Measurements from ENCODE around the gene TSHZ2.
"Not testable (repeated sequence)": the region's sequence is repeated elsewhere in the genome, so short reads cannot be mapped to it uniquely, and the experiment has no call there.

The TSHZ2 gene

GRCh38 chr20:53427951-53428350 is 455.8 kb downstream of the TSHZ2 start:
- DNase-seq = no peak

GRCh38 chr20:53428588-53428987 is 456.4 kb downstream of the TSHZ2 start:
- no peak for DNase-seq

GRCh38 chr20:53428996-53429395 is 456.8 kb downstream of the TSHZ2 start:
- no peak for DNase-seq

- DNase-seq = no peak
Measured at GRCh38 chr20:53434662-53435061, 462.5 kb downstream of the TSHZ2 start.

GRCh38 chr20:53436927-53437326 is 464.8 kb downstream of the TSHZ2 start:
- not testable (repeated sequence) for DNase-seq

- DNase-seq = no peak
Measured at GRCh38 chr20:53438368-53438767, 466.2 kb downstream of the TSHZ2 start.

GRCh38 chr20:53439046-53439445 is 466.9 kb downstream of the TSHZ2 start:
- no peak for DNase-seq

GRCh38 chr20:53439616-53440015 is 467.5 kb downstream of the TSHZ2 start:
- DNase-seq = no peak

- DNase-seq = no peak
Measured at GRCh38 chr20:53444401-53445149, 472.4 kb downstream of the TSHZ2 start.

GRCh38 chr20:53445321-53445731 is 473.2 kb downstream of the TSHZ2 start:
- no peak for DNase-seq

- no peak for DNase-seq
Measured at GRCh38 chr20:53445932-53446331, 473.8 kb downstream of the TSHZ2 start.

- DNase-seq = no peak
Measured at GRCh38 chr20:53447316-53447715, 475.2 kb downstream of the TSHZ2 start.

- DNase-seq = no peak
Measured at GRCh38 chr20:53448426-53448825, 476.3 kb downstream of the TSHZ2 start.

GRCh38 chr20:53448875-53449274 is 476.7 kb downstream of the TSHZ2 start:
- no peak for DNase-seq

GRCh38 chr20:53453076-53453475 is 480.9 kb downstream of the TSHZ2 start:
- DNase-seq = no peak

- no peak for DNase-seq
Measured at GRCh38 chr20:53454675-53455276, 482.6 kb downstream of the TSHZ2 start.

- no peak for DNase-seq
Measured at GRCh38 chr20:53463101-53463972, 491.2 kb downstream of the TSHZ2 start.

GRCh38 chr20:53466279-53466678 is 494.1 kb downstream of the TSHZ2 start:
- no peak for DNase-seq

- DNase-seq = no peak
Measured at GRCh38 chr20:53468587-53468986, 496.4 kb downstream of the TSHZ2 start.

GRCh38 chr20:53472859-53473258 is 500.7 kb downstream of the TSHZ2 start:
- not testable (repeated sequence) for DNase-seq

- DNase-seq = no peak
Measured at GRCh38 chr20:53480913-53481312, 508.8 kb downstream of the TSHZ2 start.

GRCh38 chr20:53487461-53488200 is 515.5 kb downstream of the TSHZ2 start:
- DNase-seq = no peak

- no peak for DNase-seq
Measured at GRCh38 chr20:53488775-53489272, 516.7 kb downstream of the TSHZ2 start.
